RPMI7951 (cell line): ENCODE data around the gene SAMHD1. TPM values are rescaled to one million over a fixed set of nuclear protein-coding genes. Genes with fewer than 3 reads are reported as not detected.
"Not testable (repeated sequence)": the region's sequence is repeated elsewhere in the genome, so short reads cannot be mapped to it uniquely, and the experiment has no call there.

Experiments
- DNase-seq: peaks from one replicate; pipeline ENCODE4 v3.0.0-alpha.2; 2012; ENCODE audit warnings: low read depth
- total RNA-seq: library from RNA; depleted of rRNA; stranded (reverse); fragments of >200 nt; shearing (Covaris generic); gene quantifications from 2 replicates; pipeline ENCODE4 v1.2.3, GENCODE V29; 2014

Gene SAMHD1
- total RNA-seq, 1 experiment from 2014 or later = 55.5 TPM

DNA sequence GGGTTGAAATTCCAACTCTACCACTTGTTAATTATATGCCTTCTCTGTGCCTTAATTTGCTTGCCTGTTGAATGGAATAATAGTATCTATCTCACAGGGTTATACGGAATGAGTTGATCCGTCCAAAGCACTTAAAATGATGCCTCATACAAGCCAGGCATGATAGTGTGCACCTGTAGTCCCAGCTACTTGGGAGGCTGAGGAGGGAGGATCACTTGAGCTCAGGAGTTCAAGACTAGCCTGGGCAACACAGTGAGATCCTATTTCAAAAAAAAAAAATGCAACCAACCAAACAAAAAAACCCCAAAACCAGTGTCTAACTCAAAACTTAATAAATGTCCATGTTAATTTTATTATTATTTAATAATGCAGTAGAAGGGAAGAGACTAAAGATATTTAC lies 35.3 kb downstream of the SAMHD1 start:
- no peak for DNase-seq

GRCh38 chr20:36908603-36909002 lies 42.9 kb downstream of the SAMHD1 start:
- no peak for DNase-seq

DNA sequence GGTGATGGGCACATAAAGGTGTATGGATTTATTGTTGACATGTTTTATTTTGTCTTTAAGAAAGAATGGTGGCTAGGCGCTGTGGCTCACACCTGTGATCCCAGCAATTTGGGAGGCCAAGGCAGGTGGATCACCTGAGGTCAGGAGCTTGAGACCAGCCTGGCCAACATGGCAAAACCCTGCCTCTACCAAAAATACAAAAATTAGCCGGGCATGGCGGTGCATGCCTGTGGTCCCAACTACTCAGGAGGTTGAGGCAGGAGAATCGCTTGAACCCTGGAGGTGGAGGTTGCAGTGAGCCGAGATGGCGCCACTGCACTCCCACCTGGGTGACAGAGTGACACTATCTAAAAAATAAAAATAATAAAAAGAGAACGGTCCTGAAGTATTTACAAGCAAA lies 45.4 kb downstream of the SAMHD1 start:
- not testable (repeated sequence) for DNase-seq

- not testable (repeated sequence) for DNase-seq
Measured at GRCh38 chr20:36905566-36905965, 45.9 kb downstream of the SAMHD1 start.

GRCh38 chr20:36904690-36905089 lies 46.8 kb downstream of the SAMHD1 start:
- no peak for DNase-seq

- DNase-seq = no peak
Measured at GRCh38 chr20:36895036-36895435, 56.5 kb downstream of the SAMHD1 start.

DNA sequence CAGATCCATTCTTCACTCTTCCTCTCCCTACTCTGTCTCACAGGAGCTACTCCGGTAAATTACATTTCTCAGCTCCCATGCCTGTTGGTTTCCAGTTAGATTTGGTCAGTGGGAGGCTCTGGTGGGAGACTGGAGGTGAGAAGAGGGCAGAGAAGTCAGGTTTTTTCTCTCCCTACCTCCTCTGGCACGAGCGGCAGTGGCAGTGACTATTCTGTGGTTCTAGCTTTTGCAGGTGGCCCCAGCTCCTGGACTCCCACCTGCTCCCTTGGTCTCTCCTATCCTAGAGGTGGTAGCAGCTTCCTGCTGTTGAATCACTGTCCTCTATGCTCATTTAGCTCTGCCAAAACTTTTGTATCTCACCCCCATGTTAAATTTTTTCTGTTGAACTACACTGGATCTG lies 57.7 kb downstream of the SAMHD1 start:
- DNase-seq = no peak

- no peak for DNase-seq
Measured at GRCh38 chr20:36891211-36891610, 60.3 kb downstream of the SAMHD1 start.

DNA sequence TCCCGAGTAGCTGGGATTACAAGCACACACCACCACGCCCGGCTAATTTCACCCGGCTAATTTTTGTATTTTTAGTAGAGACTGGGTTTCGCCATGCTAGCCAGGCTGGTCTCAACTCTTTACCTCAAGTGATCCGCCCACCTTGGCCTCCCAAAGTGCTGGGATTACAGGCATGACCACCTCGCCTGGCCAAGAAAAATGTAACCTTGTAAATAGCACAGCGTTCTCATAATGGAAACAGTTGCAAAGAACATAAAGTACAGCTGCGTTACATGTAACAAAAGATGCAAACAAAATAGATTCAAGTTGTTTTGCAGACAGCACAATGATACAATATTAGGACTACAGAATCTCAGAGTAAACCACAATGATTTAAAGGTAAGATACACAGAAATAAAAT lies 60.9 kb downstream of the SAMHD1 start:
- DNase-seq = no peak

DNA sequence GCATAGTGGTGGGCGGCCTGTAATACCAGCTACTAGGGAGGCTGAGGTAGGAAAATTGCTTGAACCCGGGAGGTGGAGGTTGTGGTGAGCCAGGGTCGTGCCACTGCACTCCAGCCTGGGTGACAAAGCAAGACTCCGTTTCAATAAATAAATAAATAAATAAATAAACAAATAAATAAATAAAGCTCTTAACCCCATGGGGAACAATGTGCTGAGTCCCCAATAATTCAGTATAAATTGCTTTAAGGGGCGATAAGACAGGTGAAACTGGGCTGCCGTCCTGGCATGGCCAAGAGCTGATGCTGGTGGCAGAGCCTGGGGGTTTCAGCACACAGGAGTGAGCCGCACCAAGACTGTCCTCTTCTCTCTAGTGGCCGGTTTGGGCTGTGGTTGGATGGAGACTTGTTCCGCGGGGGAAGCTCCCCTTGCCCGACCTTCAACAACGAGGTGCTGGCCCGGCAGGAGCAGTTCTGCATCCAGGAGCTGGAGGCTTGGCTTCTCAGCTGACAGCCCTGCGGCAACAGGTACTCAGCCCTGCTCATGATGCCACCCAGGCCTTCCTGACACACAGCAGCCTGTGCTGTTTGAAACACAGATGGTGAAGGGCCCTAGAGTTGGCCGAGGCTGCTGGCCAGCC lies 62.5 kb downstream of the SAMHD1 start:
- no peak for DNase-seq

DNA sequence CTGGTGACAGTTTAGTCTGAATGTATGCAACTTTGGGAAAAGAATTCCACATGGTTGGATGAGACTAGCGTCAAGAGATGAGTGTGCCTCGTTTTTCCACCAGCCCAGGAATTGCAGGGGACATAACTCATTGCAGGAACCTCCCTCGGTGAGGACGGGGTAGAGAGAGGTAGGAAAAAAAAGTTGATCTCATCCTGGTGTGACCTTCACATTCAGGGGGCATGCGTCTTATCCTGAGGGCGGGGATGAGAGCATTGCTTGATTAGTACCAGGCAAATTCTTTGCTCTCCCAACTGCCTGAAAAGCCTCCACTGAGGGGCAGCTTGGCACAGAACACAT lies 63.8 kb downstream of the SAMHD1 start:
- peak; percentile 7 for DNase-seq

DNA sequence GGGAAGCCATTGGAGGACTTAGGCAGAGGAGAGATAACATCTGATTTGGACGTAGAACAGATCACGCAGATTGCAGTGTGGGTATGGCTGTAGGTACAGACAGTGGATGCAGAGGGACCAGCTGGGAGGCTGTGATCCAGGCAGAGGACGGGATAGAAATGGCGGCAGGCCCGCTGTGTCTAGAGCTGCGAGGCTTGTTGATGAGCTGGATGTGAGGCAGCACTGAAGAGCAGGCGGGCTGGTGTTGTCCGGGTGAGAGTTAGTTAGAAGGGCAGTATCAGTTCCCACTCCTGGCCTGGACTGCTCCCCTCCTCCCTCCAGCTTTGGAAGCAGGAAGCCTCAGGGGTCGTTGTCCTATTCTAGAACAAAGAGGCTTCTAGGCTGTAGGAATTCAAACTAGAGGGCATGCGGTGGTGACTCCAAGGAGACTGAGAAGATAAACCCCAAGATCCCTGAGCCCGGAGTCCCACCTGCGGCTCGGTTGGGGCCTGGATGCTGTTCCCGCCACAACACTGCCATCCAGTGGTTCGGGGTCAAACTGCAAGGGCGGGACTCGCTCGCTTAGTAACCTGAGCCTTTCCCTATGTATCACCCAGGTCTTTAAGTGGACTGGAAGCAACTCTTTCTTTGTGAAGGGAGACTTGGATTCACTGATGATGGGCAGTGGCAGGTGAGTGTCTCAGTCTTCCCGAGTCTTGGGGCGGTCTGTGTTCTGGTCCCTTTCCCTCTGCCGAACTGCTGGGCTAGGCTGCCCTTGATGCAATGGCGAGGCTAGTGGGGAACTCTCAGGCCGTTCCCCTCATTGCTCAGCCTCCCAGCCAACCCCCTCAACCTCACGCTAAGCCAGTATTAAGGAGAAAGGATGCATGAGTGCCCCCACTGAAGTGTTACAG lies 64.4 kb downstream of the SAMHD1 start:
- peak; percentile 79 for DNase-seq

- DNase-seq = peak; percentile 51
Measured at GRCh38 chr20:36885356-36885755, 66.2 kb downstream of the SAMHD1 start.

- DNase-seq = no peak
Measured at GRCh38 chr20:36883977-36884535, 67.5 kb downstream of the SAMHD1 start.

DNA sequence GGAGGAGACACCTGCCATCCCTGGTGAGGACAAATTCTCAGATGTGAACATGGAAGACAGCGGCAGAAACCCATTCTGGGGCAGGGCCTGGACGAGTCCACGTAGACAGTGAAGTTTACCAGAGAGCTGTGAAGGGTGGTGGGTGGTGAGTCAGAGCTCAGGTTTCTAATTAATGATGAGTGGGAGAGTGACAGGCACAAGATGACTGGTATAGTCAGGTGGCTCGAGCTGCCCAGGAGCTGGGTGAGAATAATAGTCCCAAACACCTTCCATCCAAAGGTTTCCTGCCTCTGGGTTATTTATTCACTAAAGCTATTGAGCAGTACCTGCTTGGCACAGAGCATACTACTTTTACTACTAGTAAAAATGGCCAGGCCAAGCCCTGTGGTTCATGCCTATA lies 69.6 kb downstream of the SAMHD1 start:
- DNase-seq = no peak

GRCh38 chr20:36881331-36881730 lies 70.2 kb downstream of the SAMHD1 start:
- no peak for DNase-seq

- no peak for DNase-seq
Measured at GRCh38 chr20:36880741-36881250, 70.7 kb downstream of the SAMHD1 start.

DNA sequence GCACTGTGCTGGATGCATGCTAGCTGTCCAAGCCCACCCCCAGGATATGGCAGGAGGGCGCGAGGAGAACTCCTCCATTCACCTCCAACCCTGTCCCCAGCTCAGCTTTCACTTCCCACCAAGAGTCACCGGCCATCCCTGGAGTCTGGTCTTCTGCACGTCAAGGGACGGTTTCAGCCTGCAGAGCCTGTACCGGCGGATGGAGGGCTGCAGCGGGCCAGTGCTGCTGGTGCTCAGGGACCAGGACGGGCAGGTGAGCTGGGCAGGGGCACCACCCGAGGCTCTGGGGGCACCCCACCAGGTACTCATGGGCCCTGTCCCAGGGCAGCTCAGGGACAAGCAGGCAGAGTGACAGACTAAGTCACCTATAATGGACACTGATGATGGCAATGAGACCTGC lies 72.6 kb downstream of the SAMHD1 start:
- DNase-seq = no peak

DNA sequence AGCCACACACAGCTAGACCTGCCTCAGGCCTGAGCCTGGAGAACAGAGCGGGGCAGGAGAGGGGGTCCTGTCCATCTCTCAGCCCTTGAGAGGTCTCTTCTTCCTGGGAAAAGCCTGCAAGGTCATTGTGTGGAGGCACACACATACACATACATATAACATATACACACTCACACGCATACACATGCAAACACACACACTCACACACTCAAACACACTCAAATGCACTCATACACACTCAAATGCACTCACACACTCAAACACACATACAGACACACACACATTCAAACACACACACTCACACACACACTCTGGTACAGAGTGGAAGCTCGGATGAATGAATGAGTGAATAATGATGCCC lies 75.1 kb downstream of the SAMHD1 start:
- DNase-seq = no peak

DNA sequence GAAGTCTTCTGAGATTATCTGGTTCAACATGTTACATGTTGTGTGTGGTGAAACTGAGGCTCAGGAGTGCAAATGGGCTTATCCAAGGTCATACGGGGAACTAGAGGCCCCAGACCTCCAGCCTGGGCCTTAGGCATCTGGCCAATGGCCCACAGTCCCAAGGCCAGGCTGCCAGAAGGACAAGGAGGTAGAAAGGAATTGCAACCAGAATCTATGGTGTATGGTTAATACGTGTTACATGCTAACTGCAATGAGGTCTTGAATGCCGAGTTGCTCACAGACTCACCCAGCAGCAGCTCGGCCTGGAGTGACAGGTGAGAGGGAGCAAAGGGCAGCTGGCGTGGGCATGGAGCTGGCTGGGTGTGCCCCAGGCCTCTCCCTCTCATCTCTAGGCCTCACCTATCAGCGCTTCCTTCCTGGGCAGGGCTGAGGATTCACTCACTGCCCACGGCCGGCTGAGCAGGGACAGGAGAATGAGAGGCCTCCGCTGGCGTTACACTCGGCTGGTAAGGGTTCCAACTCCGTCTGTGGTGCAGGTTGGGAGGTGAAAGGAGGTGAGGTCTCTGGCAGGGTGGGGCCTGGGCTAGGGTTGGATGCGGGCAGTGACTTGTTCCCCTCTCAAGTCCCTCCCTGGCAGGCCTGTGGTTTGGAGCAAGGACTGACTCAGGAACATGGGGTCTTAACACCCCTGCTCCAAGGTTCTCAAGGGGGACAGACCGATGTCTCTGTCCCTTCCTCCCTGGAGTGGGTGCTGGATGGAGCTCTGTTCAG lies 75.6 kb downstream of the SAMHD1 start, which contains the start of gene TLDC2:
Gene TLDC2 (plus strand): TSS at position 437 of the 771 bp plus-strand sequence. CDS start 37 bp downstream, at position 474.
- DNase-seq = no peak

DNA sequence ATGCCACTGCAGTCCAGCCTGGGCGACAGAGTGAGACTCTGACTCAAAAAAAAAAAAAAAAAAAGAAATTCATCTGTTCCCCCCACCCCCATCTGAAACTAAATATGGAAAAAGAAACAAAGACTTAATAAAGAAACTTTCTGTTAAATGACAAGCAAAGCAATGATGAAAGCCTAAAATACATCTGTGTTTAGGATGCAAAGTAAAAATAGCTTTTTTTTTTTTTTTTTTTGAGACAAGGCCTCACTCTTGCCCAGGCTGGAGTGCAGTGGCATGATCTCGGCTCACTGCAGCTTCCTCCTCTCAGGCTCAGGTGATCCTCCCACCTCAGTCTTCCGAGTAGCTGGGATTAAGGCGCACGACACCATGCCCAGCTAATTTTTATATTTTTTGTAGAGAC lies 76.4 kb downstream of the SAMHD1 start:
- not testable (repeated sequence) for DNase-seq
